ENCODE measurements around the gene PTPRCAP. TPM values are rescaled to one million over a fixed set of nuclear protein-coding genes. Genes with fewer than 3 reads are reported as not detected.
"Not testable (repeated sequence)": the region's sequence is repeated elsewhere in the genome, so short reads cannot be mapped to it uniquely, and the experiment has no call there.

PTPRCAP gene, protein sequence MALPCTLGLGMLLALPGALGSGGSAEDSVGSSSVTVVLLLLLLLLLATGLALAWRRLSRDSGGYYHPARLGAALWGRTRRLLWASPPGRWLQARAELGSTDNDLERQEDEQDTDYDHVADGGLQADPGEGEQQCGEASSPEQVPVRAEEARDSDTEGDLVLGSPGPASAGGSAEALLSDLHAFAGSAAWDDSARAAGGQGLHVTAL
- total RNA-seq (2014; rRNA removed; shearing (Covaris generic)) = not detected in 2 replicates
- polyA plus RNA-seq (2014; cell fraction: nucleus; rRNA removed) = 1.8 and 2.7 TPM in 2 replicates

- no peak for DNase-seq (ENCODE audit: extremely low read depth, low read depth)
These were observed at the start of gene PTPRCAP for GRCh38 chr11:67437082-67437808. PTPRCAP (minus strand) TSS chr11:67437682; CDS start chr11:67437619, 63 bp downstream.

DNA sequence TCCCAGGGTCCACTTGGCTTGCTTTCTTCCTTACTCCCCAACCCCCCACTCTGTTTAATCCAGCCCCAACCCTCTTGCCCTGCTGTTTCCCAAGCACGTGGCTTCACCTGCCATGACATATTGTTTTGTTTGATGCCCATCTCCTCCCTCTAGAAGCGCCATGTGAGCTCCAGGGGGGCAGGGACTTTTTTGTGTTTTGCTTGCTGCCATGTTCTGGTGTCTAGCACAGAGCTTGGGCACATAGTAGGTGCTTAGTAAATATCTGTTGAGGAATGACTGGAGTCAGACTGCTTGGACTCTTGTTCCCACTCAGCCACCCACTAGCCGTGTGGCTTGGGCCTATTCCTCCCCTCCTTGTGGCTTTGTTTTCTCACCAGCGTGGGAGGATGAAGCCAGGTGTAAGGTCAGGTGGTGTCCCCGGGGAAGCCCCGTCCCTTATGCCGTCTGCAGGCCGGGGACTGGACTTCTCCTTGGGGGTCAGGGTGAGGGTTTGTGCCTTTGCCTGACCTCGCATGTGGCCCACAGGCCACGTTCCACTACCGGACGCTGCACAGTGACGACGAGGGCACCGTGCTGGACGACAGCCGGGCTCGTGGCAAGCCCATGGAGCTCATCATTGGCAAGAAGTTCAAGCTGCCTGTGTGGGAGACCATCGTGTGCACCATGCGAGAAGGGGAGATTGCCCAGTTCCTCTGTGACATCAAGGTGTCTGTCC lies 49.2 kb upstream of the PTPRCAP start:
- DNase-seq (ENCODE audit: extremely low read depth, low read depth) = no peak

- not testable (repeated sequence) for DNase-seq (ENCODE audit: extremely low read depth, low read depth)
These were observed 48.4 kb upstream of the PTPRCAP start for GRCh38 chr11:67485873-67486361.

- no peak for DNase-seq (ENCODE audit: extremely low read depth, low read depth)
These were observed 47.4 kb upstream of the PTPRCAP start for GRCh38 chr11:67484847-67485311.

DNA sequence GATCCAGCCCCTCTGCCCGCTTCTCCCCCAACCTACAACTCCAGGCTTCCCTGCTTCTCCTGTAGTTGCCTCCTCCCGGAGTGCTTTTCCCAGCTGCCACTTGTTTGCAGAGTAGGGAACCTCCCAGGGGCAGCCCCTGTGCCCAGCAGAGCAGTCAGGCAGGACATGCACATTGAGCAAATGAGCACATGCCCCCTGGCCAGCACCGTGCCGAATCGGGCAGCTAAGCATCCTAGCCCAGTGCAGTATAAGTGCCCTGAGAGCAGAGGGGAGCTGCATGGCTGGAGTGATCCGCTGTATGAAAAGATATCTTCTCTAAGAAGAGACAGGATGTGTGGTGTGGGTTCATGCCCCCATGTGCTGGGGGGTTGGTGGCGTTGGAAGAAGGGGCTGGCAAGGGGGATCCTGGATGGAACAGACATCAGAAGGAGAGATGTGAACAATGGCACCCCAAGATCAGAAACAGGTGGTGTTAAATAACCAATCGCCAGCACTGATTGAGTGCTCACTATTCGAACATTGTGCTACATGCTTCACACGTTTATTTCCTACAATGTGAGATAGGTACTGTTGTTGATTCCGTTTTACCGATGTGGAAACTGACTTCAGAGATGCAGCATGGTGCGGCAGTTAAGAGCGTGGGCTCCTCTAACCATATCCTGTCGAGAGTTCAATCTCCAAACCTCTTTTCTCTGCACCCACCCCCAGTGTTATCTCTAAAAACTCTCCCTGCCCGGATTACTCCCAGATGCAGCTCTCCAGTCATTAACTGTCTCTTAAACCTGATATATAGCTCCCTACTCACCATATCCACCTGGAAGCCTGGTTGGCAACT lies 46.6 kb upstream of the PTPRCAP start:
- no peak for DNase-seq (ENCODE audit: extremely low read depth, low read depth)

- peak; percentile 96 for DNase-seq (ENCODE audit: extremely low read depth, low read depth)
These were observed 45.6 kb upstream of the PTPRCAP start, which contains the start of gene AIP for GRCh38 chr11:67482827-67483798. AIP (plus strand) TSS chr11:67483026; CDS start chr11:67483159, 133 bp downstream.

- no peak for DNase-seq (ENCODE audit: extremely low read depth, low read depth)
These were observed 44.9 kb upstream of the PTPRCAP start for GRCh38 chr11:67482275-67482826.

GRCh38 chr11:67477344-67478050 lies 40.0 kb upstream of the PTPRCAP start:
- not testable (repeated sequence) for DNase-seq (ENCODE audit: extremely low read depth, low read depth)

- not testable (repeated sequence) for DNase-seq (ENCODE audit: extremely low read depth, low read depth)
These were observed 39.2 kb upstream of the PTPRCAP start for GRCh38 chr11:67476692-67477091.

- no peak for DNase-seq (ENCODE audit: extremely low read depth, low read depth)
These were observed 35.4 kb upstream of the PTPRCAP start for GRCh38 chr11:67472882-67473281.

DNA sequence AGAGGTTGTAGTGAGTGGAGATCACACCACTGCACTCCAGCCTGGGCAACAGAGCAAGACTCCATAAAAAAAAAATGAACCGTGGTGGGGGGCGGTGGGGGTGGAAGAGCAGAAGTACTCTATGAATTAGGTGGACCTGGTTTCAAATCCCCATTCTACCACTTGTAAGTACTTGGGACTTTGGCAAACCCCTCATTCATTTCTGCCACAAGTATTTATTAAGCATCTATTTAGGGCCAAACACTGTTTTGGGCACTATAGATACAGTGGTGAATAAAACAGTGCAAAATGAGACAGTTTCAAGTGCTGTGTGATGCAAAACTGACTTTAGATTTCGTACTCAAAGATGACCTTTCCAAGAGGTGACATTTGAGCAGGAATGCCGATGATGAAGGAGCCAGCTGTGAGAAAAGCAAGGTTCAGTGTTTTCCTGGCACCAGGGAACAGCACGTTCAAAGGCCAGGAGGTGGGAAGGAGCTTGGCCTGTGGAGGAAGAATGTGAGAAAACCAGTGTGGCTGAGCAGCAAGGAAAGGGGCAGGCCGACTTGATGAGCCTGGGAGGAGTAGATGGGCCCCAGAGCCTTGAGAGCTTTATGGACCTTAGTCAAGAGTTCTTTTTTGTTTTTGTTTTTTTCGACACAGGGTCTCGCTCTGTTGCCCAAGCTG lies 33.0 kb upstream of the PTPRCAP start:
- DNase-seq (ENCODE audit: extremely low read depth, low read depth) = no peak

GRCh38 chr11:67469508-67469811 lies 32.0 kb upstream of the PTPRCAP start:
- DNase-seq (ENCODE audit: extremely low read depth, low read depth) = no peak

- DNase-seq (ENCODE audit: extremely low read depth, low read depth) = peak; percentile 80
These were observed 31.5 kb upstream of the PTPRCAP start, which contains the start of gene TMEM134 for GRCh38 chr11:67468759-67469507. TMEM134 (minus strand) TSS chr11:67469251; CDS start chr11:67469192, 59 bp downstream.

DNA sequence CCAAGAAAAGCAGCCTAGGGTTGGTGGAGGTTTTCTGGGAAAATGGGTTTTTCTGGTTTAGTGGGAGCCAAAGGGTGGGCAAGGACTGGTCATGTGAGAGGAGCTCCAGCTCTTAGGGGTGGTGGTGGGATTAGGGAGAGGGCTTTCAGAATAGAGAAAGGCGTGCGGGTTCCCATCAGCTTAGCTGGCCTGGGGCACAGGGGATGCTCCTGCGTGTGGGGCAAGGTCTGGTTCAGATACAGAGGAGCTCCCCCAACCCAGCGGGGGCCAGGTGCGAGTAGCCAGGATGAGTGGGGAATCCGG lies 30.9 kb upstream of the PTPRCAP start:
- DNase-seq (ENCODE audit: extremely low read depth, low read depth) = no peak

- no peak for DNase-seq (ENCODE audit: extremely low read depth, low read depth)
These were observed 30.6 kb upstream of the PTPRCAP start for GRCh38 chr11:67468056-67468455.

DNA sequence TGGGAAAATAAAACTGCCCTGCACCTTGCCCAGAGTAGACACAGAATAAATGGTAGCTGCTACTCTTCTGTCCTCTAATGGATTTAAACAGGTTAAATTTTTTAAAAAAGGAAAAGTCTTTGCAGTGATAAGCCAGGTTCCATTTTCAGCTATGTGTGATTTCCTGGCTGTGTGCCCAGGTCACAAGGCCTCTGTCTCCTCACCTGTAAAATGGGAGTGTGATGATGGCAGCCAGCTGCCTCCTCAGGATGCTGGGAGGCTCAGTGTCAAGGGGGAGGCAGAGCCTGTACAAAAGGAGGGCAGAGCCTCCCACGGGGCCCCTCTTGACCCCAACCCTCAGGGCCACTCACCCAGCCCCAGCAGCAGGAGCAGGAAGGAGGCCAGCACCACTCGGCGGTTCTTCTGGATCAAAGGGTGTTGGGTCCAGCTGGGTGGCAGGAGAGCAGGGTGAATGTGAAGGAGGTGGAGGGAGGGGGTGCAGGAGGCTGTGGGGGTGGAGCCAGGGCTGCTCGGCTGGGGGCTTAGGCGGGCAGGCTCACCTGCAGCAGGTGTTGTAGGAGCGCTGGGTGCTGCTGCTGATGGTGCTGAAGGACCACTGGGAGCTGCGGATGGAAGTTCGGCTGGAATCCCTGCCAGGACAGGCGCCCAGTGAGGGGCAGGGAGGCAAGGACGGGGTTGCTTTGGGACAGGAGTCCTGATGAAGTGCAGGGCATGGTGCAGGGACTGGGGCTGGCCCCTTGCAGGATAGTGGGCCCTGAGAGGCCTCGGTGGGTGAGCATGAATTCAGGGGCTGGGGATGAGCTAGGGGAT lies 29.7 kb upstream of the PTPRCAP start:
- no peak for DNase-seq (ENCODE audit: extremely low read depth, low read depth)

All from NCI-H460 (cell line).